Skeletal muscle cell (primary cell): ENCODE data around the gene ASB15.
"Not testable (repeated sequence)": the region's sequence is repeated elsewhere in the genome, so short reads cannot be mapped to it uniquely, and the experiment has no call there.

Experiments used
- DNase-seq: peaks from one replicate; pipeline ENCODE4 v3.0.0-alpha.2; 2010; ENCODE audit warnings: low read depth
- H3K4me3 ChIP-seq: 2 replicates; pipeline ENCODE4 v1.5.1; 2011; ENCODE audit warnings: low read depth, mild to moderate bottlenecking, control low read depth, low read length, moderate library complexity

The ASB15 gene

GRCh38 chr7:123632808-123633207 lies 31.2 kb downstream of the ASB15 start:
- no peak overlapping the region for H3K4me3 ChIP-seq
- DNase-seq, result no peak

GRCh38 chr7:123633553-123633952 lies 31.9 kb downstream of the ASB15 start:
- peak; percentile 56 for DNase-seq
- H3K4me3 ChIP-seq, result no peak overlapping the region

- H3K4me3 ChIP-seq, DNase-seq: not testable (repeated sequence)
Measured at GRCh38 chr7:123634011-123634573, 32.5 kb downstream of the ASB15 start.

GRCh38 chr7:123635551-123636359 lies 34.1 kb downstream of the ASB15 start:
- H3K4me3 ChIP-seq, result no peak overlapping the region
- DNase-seq, result peak; percentile 26

GRCh38 chr7:123637203-123637602 lies 35.6 kb downstream of the ASB15 start:
- H3K4me3 ChIP-seq, result no peak overlapping the region

GRCh38 chr7:123637878-123638277 lies 36.3 kb downstream of the ASB15 start:
- no peak overlapping the region for H3K4me3 ChIP-seq
- no peak for DNase-seq

More at GRCh38 chr7:123637203-123637602, 35.6 kb downstream of the ASB15 start:
- no peak for DNase-seq

- no peak for DNase-seq
- H3K4me3 ChIP-seq, result no peak overlapping the region
Measured at GRCh38 chr7:123639631-123640030, 38.0 kb downstream of the ASB15 start.

GRCh38 chr7:123640583-123640982 lies 39.0 kb downstream of the ASB15 start:
- no peak for DNase-seq
- no peak overlapping the region for H3K4me3 ChIP-seq

- no peak for DNase-seq
- H3K4me3 ChIP-seq, result no peak overlapping the region
Measured at GRCh38 chr7:123641901-123642300, 40.3 kb downstream of the ASB15 start.

- peak overlapping the region; percentile 15 for H3K4me3 ChIP-seq
- DNase-seq, result peak; percentile 60
Measured at GRCh38 chr7:123643495-123644441, 42.1 kb downstream of the ASB15 start.

GRCh38 chr7:123645516-123645915 lies 43.9 kb downstream of the ASB15 start:
- no peak for DNase-seq
- no peak overlapping the region for H3K4me3 ChIP-seq

- no peak for DNase-seq
- no peak overlapping the region for H3K4me3 ChIP-seq
Measured at GRCh38 chr7:123647106-123647730, 45.6 kb downstream of the ASB15 start.

GRCh38 chr7:123649964-123650363 lies 48.3 kb downstream of the ASB15 start:
- DNase-seq, result no peak
- H3K4me3 ChIP-seq, result no peak overlapping the region

- no peak for DNase-seq
- H3K4me3 ChIP-seq, result no peak overlapping the region
Measured at GRCh38 chr7:123650595-123650994, 49.0 kb downstream of the ASB15 start.

- no peak for DNase-seq
- H3K4me3 ChIP-seq, result no peak overlapping the region
Measured at GRCh38 chr7:123652406-123652805, 50.8 kb downstream of the ASB15 start.

GRCh38 chr7:123653162-123653561 lies 51.5 kb downstream of the ASB15 start:
- H3K4me3 ChIP-seq, result no peak overlapping the region
- DNase-seq, result no peak

GRCh38 chr7:123655614-123656013 lies 54.0 kb downstream of the ASB15 start, which contains the start of gene LMOD2:
TSS of gene LMOD2 (plus strand) at chr7:123655866. CDS start at chr7:123655964, 98 bp downstream.
- no peak within 1 kb of the TSS for H3K4me3 ChIP-seq
- no peak for DNase-seq

- no peak overlapping the region for H3K4me3 ChIP-seq
- DNase-seq, result no peak
Measured at GRCh38 chr7:123656544-123657303, 55.1 kb downstream of the ASB15 start.

- no peak overlapping the region for H3K4me3 ChIP-seq
- no peak for DNase-seq
Measured at GRCh38 chr7:123657304-123657685, 55.7 kb downstream of the ASB15 start.
